K562 (cell line): ENCODE results near the gene CMTM4. TPM values are rescaled to one million over a fixed set of nuclear protein-coding genes. Genes with fewer than 3 reads are reported as not detected.

Experiments used
- CSDE1 ChIP-seq, 2 experiments: fragments of 450-650 bp; IDR thresholded peaks; 2 replicates each; pipeline ENCODE4 v1.6.1; 2016; ENCODE audit warnings: mild to moderate bottlenecking in 1 of 2
- CTCF ChIP-seq, 3 experiments: IDR thresholded peaks in 2 of 3; conservative IDR thresholded peaks in 1 of 3; 2 replicates each; pipeline ENCODE4 v1.5.1; 2011 to 2012; ENCODE audit warnings: low read length in 3 of 3, mild to moderate bottlenecking in 3 of 3, control low read depth in 2 of 3, improper control_type of control experiment in 1 of 3, inconsistent platforms in 1 of 3, low read depth in 1 of 3, mixed read lengths in 1 of 3, moderate library complexity in 1 of 3; ENCODE audit not compliant: insufficient read depth in 2 of 3
- EHMT2 ChIP-seq: fragments of 450-650 bp; IDR thresholded peaks from 2 replicates; pipeline ENCODE4 v1.6.1; 2018; ENCODE audit warnings: antibody characterized with exemption
- ETV6 ChIP-seq, 3 experiments: fragments of 150-350 bp in 1 of 3; sonication (generic) in 1 of 3; formaldehyde crosslinking in 1 of 3; IDR thresholded peaks; 2 replicates each; pipeline versions ENCODE4 v1.6.1 to v1.8.0; 2014 to 2022; ENCODE audit warnings: borderline replicate concordance in 2 of 3, low read depth in 2 of 3, antibody characterized with exemption in 1 of 3, low read length in 1 of 3, mild to moderate bottlenecking in 1 of 3, missing genetic modification reagents in 1 of 3
- HDAC3 ChIP-seq: fragments of 450-650 bp; IDR thresholded peaks from 2 replicates; pipeline ENCODE4 v1.6.1; 2018; ENCODE audit warnings: borderline replicate concordance, mild to moderate bottlenecking, moderate library complexity; ENCODE audit not compliant: partially characterized antibody
- KAT2B ChIP-seq: IDR thresholded peaks from one replicate; pipeline ENCODE4 v1.6.1; 2012; ENCODE audit warnings: low read depth, mild to moderate bottlenecking, control low read depth, inconsistent platforms, low read length, moderate library complexity
- MEF2D ChIP-seq: conservative IDR thresholded peaks from 2 replicates; pipeline ENCODE4 v1.6.1; 2016; ENCODE audit warnings: low read depth, missing genetic modification characterization, missing compliant biosample characterization
- MXD1 ChIP-seq: fragments of 250-450 bp; sonication (Bioruptor Pico); IDR thresholded peaks from 2 replicates; pipeline ENCODE4 v1.8.0; 2021; ENCODE audit warnings: borderline replicate concordance, mild to moderate bottlenecking, moderate library complexity; ENCODE audit not compliant: poor library complexity, severe bottlenecking
- NFIX ChIP-seq: fragments of 250-450 bp; sonication (Bioruptor Pico); IDR thresholded peaks from 2 replicates; pipeline ENCODE4 v1.4.0; 2020; ENCODE audit warnings: low read depth, mild to moderate bottlenecking, moderate library complexity
- PBX2 ChIP-seq, 2 experiments: IDR thresholded peaks in 1 of 2; conservative IDR thresholded peaks in 1 of 2; 2 replicates each; pipeline ENCODE4 v1.6.1; 2016; ENCODE audit warnings: low read depth in 2 of 2, mild to moderate bottlenecking in 1 of 2, missing compliant biosample characterization in 1 of 2, missing genetic modification characterization in 1 of 2, moderate library complexity in 1 of 2
- PKNOX1 ChIP-seq: fragments of 450-650 bp; IDR thresholded peaks from 2 replicates; pipeline ENCODE4 v1.6.1; 2016
- POLR2A ChIP-seq: fragments of 450-650 bp; conservative IDR thresholded peaks from 2 replicates; pipeline ENCODE4 v1.6.1; 2016
- POLR2G ChIP-seq: fragments of 200-400 bp; formaldehyde crosslinking; IDR thresholded peaks from 2 replicates; pipeline ENCODE4 v1.6.1; 2017; ENCODE audit warnings: low read depth, mild to moderate bottlenecking, antibody characterized with exemption, low read length, moderate library complexity
- RAD21 ChIP-seq, 2 experiments: fragments of 250-450 bp in 1 of 2; fragments of 450-650 bp in 1 of 2; sonication (Bioruptor Pico) in 1 of 2; formaldehyde crosslinking in 1 of 2; IDR thresholded peaks in 1 of 2; conservative IDR thresholded peaks in 1 of 2; 2 replicates each; pipeline versions ENCODE4 v1.4.0 to v1.8.0; 2020 to 2022; ENCODE audit warnings: mild to moderate bottlenecking in 2 of 2, moderate library complexity in 1 of 2
- TAL1 ChIP-seq: fragments of 450-650 bp; IDR thresholded peaks from 2 replicates; pipeline ENCODE4 v1.6.1; 2016; ENCODE audit warnings: mild to moderate bottlenecking
- XRCC4 ChIP-seq: IDR thresholded peaks from one replicate; pipeline ENCODE4 v1.6.1; 2011; ENCODE audit not compliant: insufficient read depth, insufficient read length; ENCODE audit errors: extremely low read depth
- ZFP1 ChIP-seq: fragments of 450-650 bp; formaldehyde crosslinking; IDR thresholded peaks from 2 replicates; pipeline ENCODE4 v1.4.0; 2020; ENCODE audit warnings: mild to moderate bottlenecking, mixed read lengths
- ZNF280A ChIP-seq: fragments of 450-650 bp; IDR thresholded peaks from 2 replicates; pipeline ENCODE4 v1.6.1; 2018; ENCODE audit warnings: mild to moderate bottlenecking, low read depth; ENCODE audit not compliant: partially characterized antibody
- ZNF79 ChIP-seq: fragments of 250-450 bp; sonication (Bioruptor Pico); IDR thresholded peaks from 2 replicates; pipeline ENCODE4 v1.4.0; 2020; ENCODE audit warnings: low read depth, mild to moderate bottlenecking, moderate library complexity
- polyA plus RNA-seq, 8 experiments: library from polyadenylated mRNA; depleted of rRNA in 4 of 8; stranded (reverse) in 5 of 8; unstranded in 3 of 8; fragments of >200 nt; fragmentation: Nextera tagmentation in 2 of 8; fragmentation: Illumina TruSeq in 1 of 8; extraction: Ambion mirVana in 2 of 8; extraction: Trizol in 1 of 8; gene quantifications; 2 replicates each; pipeline versions ENCODE4 v1.2.1 to v1.2.3, GENCODE V29; 2011 to 2014; ENCODE audit warnings: inconsistent platforms in 1 of 8, missing spikeins in 1 of 8
- total RNA-seq, 7 experiments: library from RNA; depleted of rRNA in 6 of 7; stranded (reverse); fragments of >200 nt in 6 of 7; fragmentation: Illumina TruSeq in 2 of 7; extraction: Trizol in 2 of 7; gene quantifications; 2 replicates each; pipeline versions ENCODE4 v1.2.1 to v1.2.3, GENCODE V29; 2011 to 2021; ENCODE audit warnings: low replicate concordance in 1 of 7

Gene CMTM4
- total and polyA plus RNA-seq, 9 of the 15 experiments (the other 6 are each of a cell fraction or from before 2014, with no cell fraction given): 2.0 to 21.3 (median 12.5) TPM

GRCh38 chr16:66620429-66620795, 76.1 kb downstream of the CMTM4 start (continued):
- TF ChIP-seq PBX2 (CRISPR knock-in tag; IDR thresholded peaks at IDR 0.05; ENCODE audit: low read depth): no peak
- TF ChIP-seq PBX2 (tag; conservative IDR thresholded peaks at IDR 0.05; ENCODE audit: low read depth): peak; percentile 84
- no peak for TF ChIP-seq CSDE1 (IDR thresholded peaks at IDR 0.05)
- TF ChIP-seq ZFP1 (CRISPR knock-in tag): no peak
- no peak for TF ChIP-seq XRCC4
- no peak for TF ChIP-seq EHMT2
- no peak for TF ChIP-seq CTCF (IDR thresholded peaks at IDR 0.05 in 2 of 3, conservative IDR thresholded peaks at IDR 0.05 in 1 of 3; ENCODE audit: insufficient read depth in 2 of 3, low read depth in 1 of 3, low read length in 3 of 3)
- no peak for TF ChIP-seq ETV6 (IDR thresholded peaks at IDR 0.05; ENCODE audit: borderline replicate concordance in 1 of 2, low read depth in 2 of 2, low read length in 1 of 2)
- no peak for TF ChIP-seq ETV6 (CRISPR knock-in tag; IDR thresholded peaks at IDR 0.05; ENCODE audit: borderline replicate concordance)
- TF ChIP-seq POLR2G: no peak
- no peak for TF ChIP-seq KAT2B
- TF ChIP-seq POLR2A: no peak
- TF ChIP-seq MEF2D (tag): no peak
- no peak for TF ChIP-seq MXD1
- no peak for TF ChIP-seq ZNF79 (CRISPR knock-in tag)
- 0 out of 2 replicates have a peak, but pooled peaks have one; percentile 1 for TF ChIP-seq TAL1
- TF ChIP-seq RAD21 (CRISPR knock-in tag; conservative IDR thresholded peaks at IDR 0.05 in 1 of 2, IDR thresholded peaks at IDR 0.05 in 1 of 2): no peak
- TF ChIP-seq PKNOX1: peak; percentile 18; the same call in 1 of the 2 replicates
- no peak for TF ChIP-seq HDAC3
- TF ChIP-seq ZNF280A: no peak
- no peak for TF ChIP-seq NFIX (CRISPR knock-in tag)
